IPS-18a (cell line): ENCODE measurements around the gene ZNF19.
"Not testable (repeated sequence)": the region's sequence is repeated elsewhere in the genome, so short reads cannot be mapped to it uniquely, and the experiment has no call there.

Experiments
- H3K27ac ChIP-seq: one replicate; pipeline ENCODE4 v1.5.1; 2013; ENCODE audit warnings: low read length
- H3K27me3 ChIP-seq: one replicate; pipeline ENCODE4 v1.6.1; 2013; ENCODE audit warnings: mild to moderate bottlenecking, low read length; ENCODE audit not compliant: control insufficient read depth, insufficient read depth
- H3K36me3 ChIP-seq: one replicate; pipeline ENCODE4 v1.6.1; 2013; ENCODE audit warnings: low read depth, low read length; ENCODE audit not compliant: control insufficient read depth
- H3K4me1 ChIP-seq: one replicate; pipeline ENCODE4 v1.6.1; 2013; ENCODE audit warnings: low read depth, low read length; ENCODE audit not compliant: control insufficient read depth
- H3K4me3 ChIP-seq: one replicate; pipeline ENCODE4 v1.5.1; 2013; ENCODE audit warnings: low read length
- H3K9ac ChIP-seq: one replicate; pipeline ENCODE4 v1.6.1; 2013; ENCODE audit warnings: mild to moderate bottlenecking, low read length, moderate library complexity
- H3K9me3 ChIP-seq: one replicate; pipeline ENCODE4 v1.6.1; 2013; ENCODE audit warnings: low read depth, low read length; ENCODE audit not compliant: control insufficient read depth

Gene ZNF19

DNA sequence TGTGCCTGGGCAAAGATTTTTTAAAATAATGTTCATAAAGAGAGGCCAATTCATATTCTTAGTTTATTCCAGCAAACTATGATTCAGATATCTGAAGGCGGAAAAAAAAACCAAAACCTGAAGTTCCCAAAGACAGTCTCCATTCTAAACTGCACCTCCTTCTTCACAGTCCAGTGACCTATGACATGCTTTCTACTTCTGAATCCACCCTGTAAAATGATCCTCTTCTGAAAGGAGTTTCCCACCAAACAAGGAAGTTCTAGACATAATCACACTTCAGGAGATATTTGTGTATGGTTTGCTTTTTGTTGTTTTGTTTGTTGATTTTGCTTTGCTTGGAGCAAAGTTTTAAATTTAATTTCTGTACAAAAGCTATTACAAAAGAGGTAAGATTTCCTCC lies 24.2 kb upstream of the ZNF19 start:
- no peaks in the 10 kb centered on the region for H3K4me1 ChIP-seq
- H3K36me3 ChIP-seq, result no peaks in the 10 kb centered on the region
- no peak overlapping the region for H3K9ac ChIP-seq
- H3K4me3 ChIP-seq, result no peak overlapping the region
- no peaks in the 10 kb centered on the region for H3K27me3 ChIP-seq
- no peaks in the 10 kb centered on the region for H3K9me3 ChIP-seq
- H3K27ac ChIP-seq, result no peak overlapping the region

DNA sequence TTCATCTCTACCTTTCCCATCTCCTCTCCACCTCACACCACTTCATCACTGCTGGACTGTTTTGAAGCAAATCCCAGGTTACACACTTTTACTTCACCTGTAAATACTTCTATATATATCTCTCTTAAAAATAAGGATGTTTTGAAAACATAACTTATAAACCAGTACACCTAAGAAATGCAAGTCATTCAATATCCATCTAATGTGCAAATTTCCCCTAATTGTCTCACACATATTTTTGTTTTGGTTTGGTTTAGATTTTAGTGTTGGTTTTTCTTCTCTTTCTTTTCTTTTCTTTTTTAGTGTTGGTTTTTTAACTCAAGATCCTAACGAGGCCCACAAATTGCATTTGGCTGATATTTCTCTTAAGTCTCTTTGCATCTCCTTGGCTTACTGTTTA lies 17.9 kb upstream of the ZNF19 start:
- Histone ChIP-seq H3K27me3 (no peaks in the 10 kb centered on the region), H3K4me3 (no peak overlapping the region), H3K9me3 (no peaks in the 10 kb centered on the region), H3K4me1 (no peaks in the 10 kb centered on the region), H3K36me3 (no peaks in the 10 kb centered on the region), H3K27ac (no peak overlapping the region), H3K9ac (no peak overlapping the region)

DNA sequence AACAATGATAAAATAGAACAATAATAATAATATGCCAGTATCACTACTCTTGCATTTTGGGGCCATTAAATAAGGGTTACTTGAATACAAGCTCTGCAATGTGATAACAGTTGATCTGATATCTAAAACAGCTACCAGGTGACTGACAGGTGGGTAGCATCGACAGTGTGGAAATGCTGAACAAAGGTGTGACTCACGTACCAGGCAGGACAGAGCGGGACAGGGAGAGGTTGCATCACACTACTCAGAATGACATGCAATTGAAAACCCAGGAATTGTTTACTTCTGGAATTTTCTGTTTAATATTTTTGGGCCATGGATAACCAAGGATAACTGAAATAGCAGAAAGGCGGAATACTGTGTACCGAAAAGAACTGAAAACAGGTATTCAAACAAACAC lies 15.8 kb upstream of the ZNF19 start:
- no peaks in the 10 kb centered on the region for H3K4me1 ChIP-seq
- H3K27ac ChIP-seq, result no peak overlapping the region
- H3K27me3 ChIP-seq, result no peaks in the 10 kb centered on the region
- H3K9ac ChIP-seq, result no peak overlapping the region
- H3K4me3 ChIP-seq, result no peak overlapping the region
- no peaks in the 10 kb centered on the region for H3K9me3 ChIP-seq
- no peaks in the 10 kb centered on the region for H3K36me3 ChIP-seq

DNA sequence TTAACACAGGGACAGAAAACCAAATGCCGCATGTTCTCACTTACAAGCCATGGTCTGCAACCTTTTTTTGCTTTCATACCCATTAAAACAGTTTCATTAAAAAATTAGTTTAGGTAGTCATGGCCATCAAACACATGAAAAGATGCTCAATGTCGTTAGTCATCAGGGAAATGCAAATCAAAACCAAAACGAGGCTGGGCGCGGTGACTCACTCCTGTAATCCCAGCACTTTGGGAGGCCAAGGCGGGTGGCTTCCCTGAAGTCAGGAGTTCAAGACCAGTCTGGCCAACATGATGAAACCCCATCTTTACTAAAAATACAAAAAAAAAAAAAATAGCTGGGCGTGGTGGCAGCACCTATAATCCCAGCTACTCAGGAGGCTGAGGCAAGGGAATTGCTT lies 14.9 kb upstream of the ZNF19 start:
- H3K4me3 ChIP-seq, H3K4me1 ChIP-seq, H3K36me3 ChIP-seq, H3K9ac ChIP-seq, H3K27ac ChIP-seq, H3K27me3 ChIP-seq, H3K9me3 ChIP-seq: not testable (repeated sequence)

DNA sequence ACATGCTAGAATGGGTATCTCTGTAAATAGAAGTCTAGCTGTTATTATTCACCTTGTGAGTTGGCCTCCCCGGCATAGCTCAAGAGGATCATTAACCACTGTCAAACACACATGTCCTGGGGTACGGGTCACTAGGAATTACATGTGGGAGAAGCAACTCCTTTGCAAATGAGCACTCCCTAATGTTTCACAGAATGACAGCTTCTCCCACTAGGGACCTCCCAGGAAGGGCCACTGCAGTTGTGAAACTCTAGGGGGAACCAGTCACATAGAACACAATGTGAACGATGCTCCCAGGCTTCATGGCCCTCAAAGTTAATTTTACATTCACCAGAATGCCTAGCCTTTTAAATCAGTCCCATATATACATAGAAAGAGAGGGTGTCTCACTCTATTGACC lies 12.4 kb upstream of the ZNF19 start:
- no peak overlapping the region for H3K4me3 ChIP-seq
- H3K4me1 ChIP-seq, result no peaks in the 10 kb centered on the region
- H3K9ac ChIP-seq, result no peak overlapping the region
- H3K27me3 ChIP-seq, result no peaks in the 10 kb centered on the region
- H3K36me3 ChIP-seq, result no peaks in the 10 kb centered on the region
- no peak overlapping the region for H3K27ac ChIP-seq
- no peaks in the 10 kb centered on the region for H3K9me3 ChIP-seq

DNA sequence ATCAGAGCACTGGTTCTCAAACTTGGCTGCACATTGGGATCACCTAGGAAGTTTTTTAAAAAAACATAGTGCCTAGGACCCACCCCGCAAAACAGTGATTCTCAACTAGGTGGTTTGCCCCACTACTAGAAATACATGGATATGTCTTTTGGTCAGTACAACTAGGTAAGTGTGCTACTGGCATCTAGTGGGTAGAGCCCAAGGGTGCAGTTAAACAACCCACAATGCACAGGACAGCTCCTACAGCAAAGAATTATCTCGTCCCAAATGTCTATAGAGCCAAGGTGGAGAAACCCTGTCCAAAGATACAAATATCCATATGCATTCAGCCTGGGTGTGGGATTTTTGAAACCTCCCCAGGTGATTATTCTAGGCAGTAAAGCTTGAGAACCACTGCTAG lies 11.8 kb upstream of the ZNF19 start:
- H3K4me1 ChIP-seq, result no peaks in the 10 kb centered on the region
- H3K27ac ChIP-seq, result no peak overlapping the region

DNA sequence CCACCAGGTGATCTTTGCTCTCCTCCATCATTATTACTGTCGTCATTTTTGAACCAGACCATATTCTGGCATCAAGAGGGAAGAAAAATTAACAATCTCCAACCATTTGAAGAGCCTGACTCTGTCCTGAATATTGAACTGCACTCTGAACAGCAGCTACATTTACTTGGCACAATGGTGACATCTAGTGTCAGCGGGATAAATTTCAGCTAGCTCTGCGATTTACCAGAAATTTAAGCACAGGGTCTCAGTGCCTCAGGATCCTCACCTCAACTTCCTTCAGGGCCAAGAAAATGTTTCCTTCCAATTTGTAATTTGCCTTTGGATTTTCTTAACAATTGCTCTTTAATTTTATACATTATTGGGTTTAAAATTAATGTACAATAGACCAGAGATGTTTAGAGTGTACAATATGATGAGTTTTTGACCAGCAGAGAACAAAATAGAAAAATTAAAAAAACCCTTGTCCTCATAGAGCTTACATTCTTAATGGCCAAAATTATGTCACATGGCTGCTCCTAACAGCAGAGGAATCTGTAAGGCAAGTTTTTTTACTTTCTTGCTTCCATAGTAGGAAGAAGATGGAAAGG lies 10.7 kb upstream of the ZNF19 start:
- Histone ChIP-seq H3K9me3 (no peaks in the 10 kb centered on the region), H3K4me1 (no peaks in the 10 kb centered on the region), H3K36me3 (no peaks in the 10 kb centered on the region), H3K9ac (no peak overlapping the region), H3K4me3 (no peak overlapping the region), H3K27me3 (no peaks in the 10 kb centered on the region), H3K27ac (no peak overlapping the region)

More for the DNA sequence above, 11.8 kb upstream of the ZNF19 start:
- Histone ChIP-seq H3K36me3 (no peaks in the 10 kb centered on the region), H3K4me3 (no peak overlapping the region), H3K27me3 (no peaks in the 10 kb centered on the region), H3K9me3 (no peaks in the 10 kb centered on the region), H3K9ac (no peak overlapping the region)

DNA sequence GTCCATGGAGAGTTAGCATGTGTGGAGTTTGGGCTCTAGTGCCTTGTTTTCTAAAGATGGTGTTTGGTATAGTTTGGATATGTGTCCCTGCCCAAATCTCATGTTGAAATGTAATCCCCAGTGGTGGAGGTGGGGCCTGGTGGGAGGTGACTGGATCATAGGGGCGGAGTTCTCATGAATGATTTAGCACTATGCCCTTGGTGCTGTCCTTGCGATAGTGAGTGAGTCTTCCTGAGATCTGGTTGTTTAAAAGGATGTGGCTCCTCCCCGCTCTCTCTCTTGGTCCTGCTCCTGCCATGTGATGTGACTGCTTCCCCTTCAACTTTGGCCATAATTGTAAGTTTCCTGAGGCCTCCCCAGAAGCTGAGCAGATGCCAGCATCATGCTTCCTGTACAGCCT lies 8.9 kb upstream of the ZNF19 start:
- no peak overlapping the region for H3K4me3 ChIP-seq
- no peaks in the 10 kb centered on the region for H3K4me1 ChIP-seq
- no peaks in the 10 kb centered on the region for H3K27me3 ChIP-seq

DNA sequence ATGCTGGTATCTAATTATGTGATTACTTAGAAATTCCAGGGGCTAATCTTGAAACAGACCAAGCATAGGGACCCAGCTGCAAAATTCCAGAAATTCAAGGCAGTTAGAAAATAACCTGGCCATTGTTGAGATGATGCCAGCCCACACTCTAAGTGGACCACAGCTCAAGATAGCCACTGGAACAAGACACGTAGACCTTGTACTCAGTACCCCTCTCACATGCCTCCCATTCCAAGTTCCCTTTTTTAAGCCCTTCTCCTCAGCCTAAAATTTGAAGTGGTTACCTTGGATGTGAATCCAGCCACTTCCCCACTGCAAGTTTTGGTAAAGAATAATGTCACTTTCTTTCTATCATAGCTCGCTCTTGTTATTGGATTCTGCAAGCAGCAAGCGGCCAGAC lies 4.1 kb upstream of the ZNF19 start:
- Histone ChIP-seq H3K27ac (no peak overlapping the region), H3K9me3 (no peaks in the 10 kb centered on the region), H3K4me3 (no peak overlapping the region), H3K9ac (no peak overlapping the region), H3K4me1 (no peaks in the 10 kb centered on the region), H3K36me3 (no peaks in the 10 kb centered on the region), H3K27me3 (peaks cover 4% of the 10 kb centered on the region)

More for the DNA sequence above, 8.9 kb upstream of the ZNF19 start:
- H3K9me3 ChIP-seq, result no peaks in the 10 kb centered on the region
- no peak overlapping the region for H3K27ac ChIP-seq
- no peak overlapping the region for H3K9ac ChIP-seq
- H3K36me3 ChIP-seq, result no peaks in the 10 kb centered on the region

DNA sequence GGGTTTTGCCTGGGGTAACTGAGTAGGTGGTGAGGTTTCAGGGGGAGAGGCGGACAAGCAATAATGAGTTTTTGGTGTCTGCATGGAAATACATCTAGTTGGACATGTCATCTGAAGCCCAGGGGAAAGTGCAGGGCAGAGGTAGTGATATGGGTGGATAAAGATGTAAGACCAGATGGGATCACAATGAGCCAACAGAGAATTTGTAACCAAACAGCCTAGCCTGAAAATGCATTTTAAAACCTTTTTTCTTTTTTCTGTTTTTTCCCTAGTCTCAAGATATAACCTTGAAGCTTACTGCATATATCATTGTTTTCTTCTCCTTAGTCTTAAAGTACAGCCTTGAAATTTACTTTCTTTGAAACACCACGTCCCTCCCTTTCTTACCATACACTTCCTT lies 3.7 kb upstream of the ZNF19 start:
- Histone ChIP-seq H3K27me3 (peaks cover 4% of the 10 kb centered on the region), H3K36me3 (no peaks in the 10 kb centered on the region), H3K9ac (no peak overlapping the region), H3K9me3 (no peaks in the 10 kb centered on the region), H3K4me3 (no peak overlapping the region), H3K27ac (no peak overlapping the region), H3K4me1 (no peaks in the 10 kb centered on the region)

DNA sequence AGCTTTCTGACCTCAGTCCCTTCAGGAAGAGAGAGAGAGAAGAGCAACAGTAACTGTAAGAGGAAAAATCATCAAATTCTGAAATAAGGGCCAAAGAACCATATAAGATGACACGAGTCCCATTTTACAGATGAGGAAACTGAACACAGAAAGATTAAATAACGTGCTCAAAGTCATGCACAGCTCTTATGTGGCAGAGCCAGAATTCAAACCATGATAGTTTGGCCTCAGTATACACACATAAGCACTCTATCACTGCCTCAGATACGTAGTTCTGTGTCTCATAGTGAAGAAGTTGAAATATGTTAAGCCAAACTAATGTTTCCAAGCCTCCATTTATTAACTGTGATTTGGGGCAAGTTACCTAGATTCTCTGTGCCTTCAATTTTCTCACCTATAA lies 1.9 kb upstream of the ZNF19 start:
- no peaks in the 10 kb centered on the region for H3K9me3 ChIP-seq
- no peak overlapping the region for H3K4me3 ChIP-seq
- peaks cover 4% of the 10 kb centered on the region for H3K27me3 ChIP-seq
- no peaks in the 10 kb centered on the region for H3K4me1 ChIP-seq
- no peaks in the 10 kb centered on the region for H3K36me3 ChIP-seq
- no peak overlapping the region for H3K9ac ChIP-seq
- H3K27ac ChIP-seq, result no peak overlapping the region

DNA sequence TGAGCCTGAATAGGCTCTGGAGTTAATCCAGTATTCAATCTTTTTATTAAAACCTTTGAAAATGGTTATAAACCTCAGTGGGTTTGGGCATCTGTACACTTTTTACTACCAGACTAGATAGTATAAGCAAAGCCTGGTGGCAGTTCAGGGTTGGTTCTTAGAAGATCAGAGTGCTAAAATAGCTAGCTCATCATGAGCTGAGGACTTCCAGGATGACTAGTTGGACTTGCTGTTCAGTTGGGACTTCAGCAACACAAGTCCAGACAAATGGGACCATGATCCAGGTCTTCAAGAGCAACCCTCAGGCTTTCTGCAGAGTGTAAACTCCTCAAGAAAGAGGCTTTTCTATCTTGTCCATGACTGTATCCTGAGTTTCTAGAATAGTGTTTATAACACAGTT lies 1.2 kb upstream of the ZNF19 start:
- Histone ChIP-seq H3K9me3 (no peaks in the 10 kb centered on the region), H3K4me3 (no peak overlapping the region), H3K27ac (no peak overlapping the region), H3K9ac (no peak overlapping the region), H3K4me1 (no peaks in the 10 kb centered on the region), H3K27me3 (peaks cover 4% of the 10 kb centered on the region), H3K36me3 (no peaks in the 10 kb centered on the region)
